GM12891 (cell line): Measurements from ENCODE around the gene FAT4. TPM values are rescaled to one million over a fixed set of nuclear protein-coding genes. Genes with fewer than 3 reads are reported as not detected.

Experiments
- DNase-seq: peaks from one replicate; pipeline ENCODE4 v3.0.0; 2011; ENCODE audit warnings: low spot score; ENCODE audit not compliant: insufficient read length
- FAIRE-seq: peaks from 2 replicates; lab custom pipeline; 2011; peaks lifted over from hg19 to GRCh38; lab: Jason Lieb, UNC
- PAX5 ChIP-seq: IDR thresholded peaks from 2 replicates; pipeline ENCODE4 v1.6.1; 2011; ENCODE audit warnings: low read length, moderate library complexity, mild to moderate bottlenecking; ENCODE audit not compliant: insufficient read depth, severe bottlenecking
- POLR2A ChIP-seq: IDR thresholded peaks from 2 replicates; pipeline ENCODE4 v1.6.1; 2011; ENCODE audit warnings: low read depth, low read length, control low read depth
- POLR2AphosphoS5 ChIP-seq: IDR thresholded peaks from 2 replicates; pipeline ENCODE4 v1.6.1; 2011; ENCODE audit warnings: low read depth, low read length, control low read depth
- POU2F2 ChIP-seq: IDR thresholded peaks from 2 replicates; pipeline ENCODE4 v1.6.1; 2011; ENCODE audit warnings: low read depth, mild to moderate bottlenecking, control low read depth, low read length, moderate library complexity
- SPI1 ChIP-seq: IDR thresholded peaks from 2 replicates; pipeline ENCODE4 v1.6.1; 2011; ENCODE audit warnings: low read depth, low read length, control low read depth
- TAF1 ChIP-seq: IDR thresholded peaks from 2 replicates; pipeline ENCODE4 v1.6.1; 2011; ENCODE audit warnings: low read depth, low read length, control low read depth
- polyA plus RNA-seq: library from polyadenylated mRNA; unstranded; fragments of >200 nt; gene quantifications from one replicate; pipeline ENCODE4 v1.2.1, GENCODE V29; 2012; ENCODE audit warnings: low read depth, missing spikeins, inconsistent platforms; ENCODE audit not compliant: missing spikeins

Gene FAT4
- not detected for polyA plus RNA-seq

- TF ChIP-seq TAF1 (no peak), SPI1 (no peak), POU2F2 (no peak), POLR2A (no peak), POLR2AphosphoS5 (no peak), PAX5 (no peak)
- FAIRE-seq = peak; percentile 71
These were observed at the start of gene FAT4 for GRCh38 chr4:125314676-125315575. Gene FAT4, plus strand, starts transcription at chr4:125314955. Its CDS starts 1,457 bp downstream, at chr4:125316412.

GRCh38 chr4:125265846-125266245 is 48.9 kb upstream of the FAT4 start:
- TF ChIP-seq TAF1 (no peak), SPI1 (no peak), PAX5 (no peak)
- no peak for FAIRE-seq

More at GRCh38 chr4:125314676-125315575, at the start of gene FAT4:
- peak; percentile 53 for DNase-seq

DNA sequence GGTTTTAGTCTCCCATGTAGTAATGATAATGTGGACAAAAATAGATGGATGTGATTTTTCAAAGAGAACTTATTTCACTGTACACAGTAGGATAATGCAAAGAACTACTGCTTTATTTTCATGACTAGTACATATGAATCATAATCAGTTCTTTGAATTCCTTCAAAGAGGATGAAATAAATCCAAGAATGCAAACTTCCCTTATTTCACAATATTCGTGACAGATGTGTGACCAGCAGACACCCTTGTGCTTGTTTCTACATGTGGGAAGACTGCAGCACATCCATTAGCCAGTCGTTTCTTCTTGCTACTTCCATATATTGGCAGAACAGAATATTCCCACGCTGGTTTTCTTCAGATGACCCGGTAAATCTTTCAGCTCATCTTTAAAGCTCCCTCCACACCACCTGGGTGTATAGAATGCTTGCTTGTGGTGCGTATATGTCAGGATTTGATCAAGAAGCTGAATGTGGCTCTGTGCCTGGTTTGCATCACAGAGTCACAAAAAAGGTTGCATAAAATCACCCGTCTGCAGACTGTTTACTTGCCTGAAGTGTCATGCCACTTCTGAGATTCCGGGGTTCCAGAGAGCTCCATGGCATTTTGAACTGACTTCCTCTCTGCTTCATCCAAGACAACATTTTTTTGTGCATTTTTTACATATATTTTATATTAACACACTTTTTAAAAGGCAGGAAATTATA is 47.7 kb upstream of the FAT4 start:
- FAIRE-seq (no peak), DNase-seq (no peak)

More at GRCh38 chr4:125265846-125266245, 48.9 kb upstream of the FAT4 start:
- DNase-seq = no peak

GRCh38 chr4:125267630-125268029 is 47.1 kb upstream of the FAT4 start:
- TF ChIP-seq TAF1 (no peak), POU2F2 (no peak), POLR2A (no peak), PAX5 (no peak), SPI1 (no peak), POLR2AphosphoS5 (no peak)
- no peak for DNase-seq
- FAIRE-seq = no peak

More for the DNA sequence above, 47.7 kb upstream of the FAT4 start:
- no peak for TF ChIP-seq POU2F2
- no peak for TF ChIP-seq POLR2A
- TF ChIP-seq POLR2AphosphoS5 = no peak
- TF ChIP-seq SPI1 = no peak
- no peak for TF ChIP-seq TAF1
- no peak for TF ChIP-seq PAX5

- TF ChIP-seq POLR2AphosphoS5 (no peak), PAX5 (no peak), SPI1 (no peak)
- FAIRE-seq (no peak), DNase-seq (no peak)
These were observed 46.5 kb upstream of the FAT4 start for GRCh38 chr4:125268068-125268755.

DNA sequence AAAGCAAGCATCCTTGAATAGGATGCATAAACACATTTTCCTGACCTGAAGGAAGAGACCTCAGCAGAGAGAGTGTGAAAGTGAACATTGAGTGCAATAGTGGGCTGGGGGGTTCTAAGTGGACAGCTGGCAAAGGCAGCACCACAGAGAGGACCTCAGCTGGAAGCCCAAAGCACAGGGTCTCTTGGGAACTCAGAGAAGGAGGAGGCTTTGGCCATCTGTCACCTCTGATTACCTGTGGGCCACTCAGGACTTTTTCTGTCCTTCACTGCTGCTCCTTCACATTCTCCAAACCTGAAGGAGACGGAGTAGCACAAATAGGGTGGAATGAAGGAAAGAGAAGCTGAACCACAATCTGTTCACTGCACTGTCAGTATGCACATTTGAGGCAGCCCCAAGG is 37.9 kb upstream of the FAT4 start:
- TF ChIP-seq POLR2AphosphoS5 (no peak), TAF1 (no peak), POLR2A (no peak), POU2F2 (no peak), SPI1 (no peak), PAX5 (no peak)
- no peak for DNase-seq
- no peak for FAIRE-seq

DNA sequence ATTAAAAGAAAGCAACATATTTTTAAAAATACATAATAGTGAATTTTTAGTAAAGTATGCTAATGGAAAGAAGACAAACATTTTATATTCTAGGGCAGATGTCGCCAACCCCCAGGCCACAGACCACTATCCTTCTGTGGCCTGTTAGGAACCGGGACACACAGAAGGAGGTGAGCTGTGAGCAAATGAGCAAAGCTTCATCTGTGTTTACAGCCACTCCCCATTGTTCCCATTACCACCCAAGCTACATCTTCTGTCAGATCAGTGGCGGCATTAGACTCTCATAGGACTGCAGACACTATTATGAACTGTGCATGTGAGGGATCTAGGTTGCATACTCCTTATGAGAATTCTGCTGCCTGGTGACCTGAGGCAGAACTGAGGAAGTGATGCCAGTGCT is 37.0 kb upstream of the FAT4 start:
- TF ChIP-seq POU2F2 (no peak), TAF1 (no peak), SPI1 (no peak), POLR2A (no peak), PAX5 (no peak), POLR2AphosphoS5 (no peak)
- DNase-seq (no peak), FAIRE-seq (no peak)

DNA sequence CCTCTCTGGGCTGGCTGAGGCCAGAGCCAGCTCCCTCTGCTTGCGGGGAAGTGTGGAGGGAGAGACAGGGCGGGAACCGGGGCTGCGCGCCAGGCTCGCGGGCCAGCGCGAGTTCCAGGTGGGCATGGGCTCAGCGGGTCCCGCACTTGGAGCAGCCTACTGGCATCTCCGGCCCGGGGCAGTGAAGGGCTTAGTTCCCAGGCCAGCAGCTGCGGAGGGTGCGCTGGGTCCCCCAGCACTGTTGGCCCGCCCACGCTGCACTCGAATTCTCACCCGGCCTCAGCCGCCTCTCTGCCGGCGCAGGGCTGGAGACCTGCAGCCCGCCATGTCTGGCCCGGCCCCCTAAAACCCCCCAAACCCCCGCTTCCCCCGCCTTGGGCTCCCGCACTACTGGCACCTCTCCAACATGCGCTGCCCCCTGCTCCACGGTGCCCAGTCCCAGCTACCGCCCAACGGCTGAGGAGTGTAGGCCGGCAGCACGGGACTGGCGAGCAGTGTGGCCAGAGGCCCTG is 33.8 kb upstream of the FAT4 start:
- TF ChIP-seq PAX5 (no peak), POLR2AphosphoS5 (no peak), POLR2A (no peak), POU2F2 (no peak), TAF1 (no peak), SPI1 (no peak)
- no peak for FAIRE-seq
- no peak for DNase-seq

GRCh38 chr4:125283707-125284279 is 31.0 kb upstream of the FAT4 start:
- FAIRE-seq = no peak
- DNase-seq = no peak
- TF ChIP-seq PAX5 (no peak), POU2F2 (no peak), TAF1 (no peak), SPI1 (no peak), POLR2A (no peak), POLR2AphosphoS5 (no peak)
